PC-9 (cell line): ENCODE results near the gene POLD3. TPM values are rescaled to one million over a fixed set of nuclear protein-coding genes. Genes with fewer than 3 reads are reported as not detected.

ENCODE experiments used
- BruUV-seq: library from RNA; stranded (reverse); fragments of 400-500 nt; replicated peaks from 2 replicates; lab custom pipeline; 2021; lab: Mats Ljungman, UMichigan
- CTCF ChIA-PET: fragments of 300-600 bp; sonication (Branson Sonifier 250); formaldehyde crosslinking; loops from one replicate; lab custom pipeline; 2022; ENCODE audit warnings: antibody characterized with exemption; lab: Charles Lee
- POLR2A ChIA-PET: fragments of 300-600 bp; sonication (Branson Sonifier 250); formaldehyde crosslinking; loops from one replicate; lab custom pipeline; 2022; ENCODE audit warnings: antibody characterized with exemption; ENCODE audit not compliant: unreplicated experiment; lab: Charles Lee
- DNase-seq, 2 experiments: peaks; one replicate each; pipeline versions ENCODE4 v3.0.0 to v3.0.0-alpha.2; 2015 to 2022; ENCODE audit warnings: mixed read lengths in 1 of 2
- H2AFZ ChIP-seq: fragments of 200-600 bp; sonication (generic); 2 replicates; pipeline ENCODE4 v1.8.1; 2017; ENCODE audit warnings: antibody characterized with exemption
- H3F3A ChIP-seq: fragments of 200-600 bp; sonication (generic); 2 replicates; pipeline ENCODE4 v1.8.1; 2017; ENCODE audit warnings: antibody characterized with exemption, mild to moderate bottlenecking, low read depth; ENCODE audit not compliant: insufficient read depth
- H3K27ac ChIP-seq: fragments of 200-600 bp; sonication (generic); 2 replicates; pipeline ENCODE4 v1.6.1; 2016; ENCODE audit warnings: mixed run types
- H3K27me3 ChIP-seq: fragments of 200-600 bp; sonication (generic); 2 replicates; pipeline ENCODE4 v1.6.1; 2016; ENCODE audit warnings: low read depth, mixed run types; ENCODE audit not compliant: insufficient read depth
- H3K36me3 ChIP-seq: fragments of 200-600 bp; sonication (generic); 2 replicates; pipeline ENCODE4 v1.6.1; 2016; ENCODE audit warnings: low read depth, mixed run types
- H3K4me1 ChIP-seq: fragments of 200-600 bp; sonication (generic); replicated peaks from 2 replicates; pipeline ENCODE4 v1.6.1; 2016; ENCODE audit warnings: mixed run types; ENCODE audit not compliant: insufficient read depth
- H3K4me2 ChIP-seq: fragments of 200-600 bp; sonication (generic); 2 replicates; pipeline ENCODE4 v1.6.1; 2017; ENCODE audit warnings: mixed run types
- H3K4me3 ChIP-seq: fragments of 200-600 bp; sonication (generic); 2 replicates; pipeline ENCODE4 v1.6.1; 2016; ENCODE audit warnings: mixed run types
- H3K79me2 ChIP-seq: fragments of 200-600 bp; sonication (generic); 2 replicates; pipeline ENCODE4 v1.6.1; 2017; ENCODE audit warnings: low read depth, mixed run types
- H3K9me2 ChIP-seq: fragments of 200-600 bp; sonication (generic); 2 replicates; pipeline ENCODE4 v1.8.1; 2017; ENCODE audit warnings: mild to moderate bottlenecking; ENCODE audit not compliant: insufficient read depth
- H3K9me3 ChIP-seq: fragments of 200-600 bp; sonication (generic); 2 replicates; pipeline ENCODE4 v1.8.1; 2016; ENCODE audit warnings: low read depth; ENCODE audit not compliant: insufficient read depth
- H4K20me1 ChIP-seq: fragments of 200-600 bp; sonication (generic); 2 replicates; pipeline ENCODE4 v1.8.1; 2017; ENCODE audit not compliant: insufficient read depth
- EZH2 ChIP-seq: fragments of 200-600 bp; sonication (generic); IDR thresholded peaks from 2 replicates; pipeline ENCODE4 v1.8.0; 2017; ENCODE audit warnings: antibody characterized with exemption, low read depth
- intact Hi-C: fragments of 100-400 bp; cut with micrococcal nuclease; formaldehyde crosslinking; loops from one replicate; pipeline ENCODE4 v1.10.0; 2022; ENCODE audit not compliant: unreplicated experiment
- total RNA-seq: library from RNA; stranded (reverse); gene quantifications from 2 replicates; pipeline ENCODE4 v1.2.3, GENCODE V29; 2021
- TF ChIP-seq, protein P1 (sequence below): fragments of 200-600 bp; sonication (generic); conservative IDR thresholded peaks from 2 replicates; pipeline ENCODE4 v1.6.1; 2017; ENCODE audit warnings: mixed run types, antibody characterized with exemption, mild to moderate bottlenecking, moderate library complexity

POLD3 gene
- total RNA-seq, 1 experiment from 2014 or later: 44.1 TPM

DNA sequence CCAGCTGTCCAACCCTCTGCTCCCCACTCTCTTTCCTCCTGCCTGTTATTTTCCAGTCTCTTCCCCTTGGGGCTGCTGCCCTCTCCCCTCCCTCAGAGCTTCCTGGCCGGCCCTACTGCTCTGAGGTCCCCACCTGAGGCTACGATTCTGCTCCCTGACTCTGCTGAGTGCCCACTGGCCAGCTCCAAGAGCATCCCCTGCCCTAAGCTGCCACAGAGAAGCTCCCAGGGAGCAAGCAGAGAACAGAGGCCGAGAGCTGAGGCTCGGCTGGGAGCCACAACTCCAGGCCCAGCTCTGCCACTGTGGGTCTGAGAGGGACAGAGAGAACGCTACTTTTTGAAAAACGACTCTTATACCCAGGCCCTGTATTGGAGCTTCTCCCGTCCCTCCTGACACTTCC is 77.8 kb downstream of the POLD3 start:
- Histone ChIP-seq H3K79me2 (no peaks in the 10 kb centered on the region), H3K9me3 (no peaks in the 10 kb centered on the region), H3K4me2 (no peak overlapping the region), H3K4me3 (no peak overlapping the region), H3F3A (peaks cover 29% of the 10 kb centered on the region), H4K20me1 (no peaks in the 10 kb centered on the region), H3K27ac (no peak overlapping the region), H3K4me1 (peaks cover 29% of the 10 kb centered on the region), H2AFZ (no peak overlapping the region), H3K36me3 (no peaks in the 10 kb centered on the region), H3K27me3 (no peaks in the 10 kb centered on the region), H3K9me2 (no peaks in the 10 kb centered on the region)
- TF ChIP-seq, protein P1, sequence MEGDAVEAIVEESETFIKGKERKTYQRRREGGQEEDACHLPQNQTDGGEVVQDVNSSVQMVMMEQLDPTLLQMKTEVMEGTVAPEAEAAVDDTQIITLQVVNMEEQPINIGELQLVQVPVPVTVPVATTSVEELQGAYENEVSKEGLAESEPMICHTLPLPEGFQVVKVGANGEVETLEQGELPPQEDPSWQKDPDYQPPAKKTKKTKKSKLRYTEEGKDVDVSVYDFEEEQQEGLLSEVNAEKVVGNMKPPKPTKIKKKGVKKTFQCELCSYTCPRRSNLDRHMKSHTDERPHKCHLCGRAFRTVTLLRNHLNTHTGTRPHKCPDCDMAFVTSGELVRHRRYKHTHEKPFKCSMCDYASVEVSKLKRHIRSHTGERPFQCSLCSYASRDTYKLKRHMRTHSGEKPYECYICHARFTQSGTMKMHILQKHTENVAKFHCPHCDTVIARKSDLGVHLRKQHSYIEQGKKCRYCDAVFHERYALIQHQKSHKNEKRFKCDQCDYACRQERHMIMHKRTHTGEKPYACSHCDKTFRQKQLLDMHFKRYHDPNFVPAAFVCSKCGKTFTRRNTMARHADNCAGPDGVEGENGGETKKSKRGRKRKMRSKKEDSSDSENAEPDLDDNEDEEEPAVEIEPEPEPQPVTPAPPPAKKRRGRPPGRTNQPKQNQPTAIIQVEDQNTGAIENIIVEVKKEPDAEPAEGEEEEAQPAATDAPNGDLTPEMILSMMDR: no peak
- no peak for TF ChIP-seq EZH2
- intact Hi-C loops: no loop called here
- DNase-seq: no peak
- POLR2A ChIA-PET: no interaction called here
- no TSS peak for BruUV-seq
- CTCF ChIA-PET: no interaction called here

DNA sequence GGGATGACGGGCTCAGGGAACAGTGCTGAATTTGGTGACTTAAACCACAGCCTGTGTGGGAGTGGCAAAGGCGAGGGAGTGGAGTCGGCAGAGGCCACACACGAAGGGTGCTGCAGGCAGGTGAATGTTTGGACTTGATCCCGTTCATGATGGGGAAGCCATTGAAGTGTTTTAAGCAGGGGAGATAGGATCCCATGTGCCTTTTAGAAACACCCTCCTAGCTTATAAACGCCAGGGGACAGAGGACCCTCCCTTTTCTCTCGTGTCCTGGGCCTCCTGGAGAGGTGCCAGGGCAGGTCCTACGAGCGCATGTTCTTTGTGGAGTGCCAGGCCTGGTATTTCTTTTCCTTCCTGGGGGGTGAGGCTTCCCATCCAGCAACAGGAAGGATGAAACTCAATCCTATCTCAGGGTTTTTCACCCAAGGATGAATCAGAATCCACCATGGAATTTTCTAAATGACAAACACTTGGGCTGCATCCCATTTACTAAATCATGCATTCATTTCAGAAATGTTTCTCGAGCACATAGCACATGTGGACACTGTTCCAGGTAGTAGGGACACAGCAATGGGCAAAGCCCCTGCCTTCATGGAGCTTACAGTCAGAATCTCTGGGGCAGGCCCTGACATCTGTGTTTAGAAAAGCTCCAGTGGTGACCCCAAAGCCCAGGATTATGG is 79.3 kb downstream of the POLD3 start:
- Histone ChIP-seq H3K9me3 (no peaks in the 10 kb centered on the region), H3K4me1 (peaks cover 29% of the 10 kb centered on the region), H3K36me3 (no peaks in the 10 kb centered on the region), H3K4me2 (peak overlapping the region; percentile 57; the same call in 1 of the 2 replicates), H4K20me1 (no peaks in the 10 kb centered on the region), H3K9me2 (no peaks in the 10 kb centered on the region), H3K4me3 (no peak overlapping the region), H3K27me3 (no peaks in the 10 kb centered on the region), H3K79me2 (no peaks in the 10 kb centered on the region), H2AFZ (no peak overlapping the region), H3F3A (peaks cover 29% of the 10 kb centered on the region), H3K27ac (peak overlapping the region; percentile 85)
- TF ChIP-seq, protein P1: no peak
- TF ChIP-seq EZH2: no peak
- no TSS peak for BruUV-seq
- ChIA-PET CTCF (no interaction called here), POLR2A (no interaction called here)
- intact Hi-C loops: no loop called here
- DNase-seq: no peak

DNA sequence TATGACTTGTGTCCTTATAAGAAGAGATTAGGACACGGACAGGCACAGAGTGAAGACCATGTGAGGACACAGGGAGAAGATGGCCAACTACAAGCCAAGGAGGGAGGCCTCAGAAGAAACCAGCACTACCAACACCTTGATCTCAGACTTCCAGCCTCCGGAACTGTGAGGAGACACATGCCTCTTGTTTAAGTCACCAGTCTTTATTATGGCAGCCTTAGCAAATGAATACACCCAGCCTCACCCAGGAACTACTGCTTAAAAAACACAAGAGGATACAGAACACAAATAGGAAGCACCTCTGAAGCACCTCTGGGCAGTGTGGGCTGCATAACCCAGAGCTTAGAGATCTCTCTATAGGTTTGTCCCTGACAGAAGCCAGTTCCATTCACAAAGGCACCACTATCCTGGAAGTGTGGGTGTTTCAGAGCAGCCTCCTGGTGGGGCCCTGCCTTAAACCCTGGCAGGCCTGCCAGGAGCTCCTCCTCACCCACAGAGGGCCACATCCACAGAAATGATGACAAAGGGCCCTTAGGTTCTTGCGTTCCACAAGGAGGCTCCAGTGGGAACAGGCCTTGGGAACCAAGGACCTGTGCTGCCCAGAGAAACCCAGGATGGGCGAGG is 80.1 kb downstream of the POLD3 start:
- Histone ChIP-seq H3K36me3 (no peaks in the 10 kb centered on the region), H3K9me3 (no peaks in the 10 kb centered on the region), H3K4me1 (peaks cover 29% of the 10 kb centered on the region), H3K4me2 (peak overlapping the region; percentile 57), H3F3A (peaks cover 29% of the 10 kb centered on the region), H3K9me2 (no peaks in the 10 kb centered on the region), H3K27ac (peak overlapping the region; percentile 85), H3K4me3 (no peak overlapping the region), H2AFZ (0 out of 2 replicates have a peak overlapping the region, but pooled peaks have one; percentile 52), H3K79me2 (no peaks in the 10 kb centered on the region), H3K27me3 (no peaks in the 10 kb centered on the region), H4K20me1 (no peaks in the 10 kb centered on the region)
- no TSS peak for BruUV-seq
- POLR2A ChIA-PET: interaction anchor here (0.7 kb wide), 1 partner anchor 557 kb away, joined by 3 read pairs; no protein-coding TSS in a partner anchor
- CTCF ChIA-PET: no interaction called here
- intact Hi-C loops: no loop called here
- DNase-seq: no peak
- TF ChIP-seq, protein P1: no peak
- no peak for TF ChIP-seq EZH2
